Stimulated activated naive CD8-positive, alpha-beta T cell treated with anti-CD3 and anti-CD28 coated beads, Interleukin-15, Interleukin-2, amounts not matched to agents 100 U/mL and 50 U/mL, for 24 hours (primary cell): ENCODE data around the gene DUSP1.

Experiments
- ATAC-seq: fragments of 150-1000 bp; cut with Tn5 transposase; one replicate; pipeline ENCODE4 v1.10.0; 2021
- DNase-seq: peaks from one replicate; pipeline ENCODE4 v3.0.0; 2021

Gene DUSP1

DNA sequence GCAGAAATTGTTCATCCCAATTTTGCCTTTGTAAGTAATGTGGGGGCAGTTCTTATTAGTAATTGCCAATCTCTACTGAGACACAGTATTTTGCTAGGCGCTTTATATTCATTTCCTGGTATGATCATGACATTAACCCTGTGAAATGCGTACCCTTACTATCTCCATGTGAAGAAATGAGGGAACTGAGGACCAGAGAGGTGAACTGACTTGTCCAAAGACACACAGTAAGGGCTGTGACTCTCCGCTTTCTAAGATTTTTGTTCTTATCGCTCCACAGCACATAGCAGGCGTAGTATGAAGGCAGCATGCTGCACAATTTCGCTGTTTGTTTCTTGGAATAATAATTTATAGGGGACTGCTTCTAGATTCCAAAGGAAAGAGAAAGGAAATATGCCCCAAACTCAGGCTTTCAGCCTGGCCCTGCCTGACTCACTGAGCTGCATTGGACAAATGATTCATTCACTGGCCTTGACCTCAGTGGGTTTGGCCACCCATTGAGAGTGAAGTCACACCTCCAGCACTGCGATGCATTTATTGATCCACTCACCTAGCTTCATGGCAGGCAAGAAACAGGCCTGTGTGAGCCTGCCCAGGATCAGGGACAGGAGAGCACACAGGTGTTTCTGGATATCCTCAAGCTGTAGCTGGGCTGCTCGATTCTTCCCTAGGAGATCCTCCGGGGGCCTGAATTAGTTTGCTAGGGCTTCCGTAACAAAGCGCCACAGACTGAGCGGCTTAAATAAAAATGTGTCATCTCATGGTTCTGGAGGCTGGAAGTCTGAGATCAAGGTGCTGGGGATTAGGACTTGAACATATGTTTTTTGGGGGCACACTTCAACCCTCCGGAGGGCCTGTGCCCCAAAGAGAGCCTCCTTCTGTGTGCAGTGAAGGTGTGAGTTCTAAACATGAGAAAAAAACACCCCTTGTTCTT lies 7.2 kb upstream of the DUSP1 start:
- DNase-seq (peak; percentile 23), ATAC-seq (no peak)

DNA sequence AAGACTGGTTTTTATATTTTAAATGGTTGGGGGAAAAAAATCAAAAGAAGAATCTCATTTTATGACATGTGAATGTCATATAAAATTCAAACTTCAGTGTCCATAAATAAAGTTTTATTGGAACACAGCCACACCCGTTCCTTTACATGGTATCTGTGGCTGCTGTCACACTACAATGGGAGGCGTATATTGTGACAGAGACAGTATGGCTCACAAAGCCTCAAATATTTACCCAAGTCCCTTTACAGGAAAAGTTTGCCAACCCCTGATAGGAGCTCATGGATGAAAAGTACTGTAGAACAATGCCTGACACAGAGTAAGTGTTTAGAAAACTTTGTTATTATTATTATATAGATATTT lies 5.2 kb upstream of the DUSP1 start:
- ATAC-seq (no peak), DNase-seq (no peak)

DNA sequence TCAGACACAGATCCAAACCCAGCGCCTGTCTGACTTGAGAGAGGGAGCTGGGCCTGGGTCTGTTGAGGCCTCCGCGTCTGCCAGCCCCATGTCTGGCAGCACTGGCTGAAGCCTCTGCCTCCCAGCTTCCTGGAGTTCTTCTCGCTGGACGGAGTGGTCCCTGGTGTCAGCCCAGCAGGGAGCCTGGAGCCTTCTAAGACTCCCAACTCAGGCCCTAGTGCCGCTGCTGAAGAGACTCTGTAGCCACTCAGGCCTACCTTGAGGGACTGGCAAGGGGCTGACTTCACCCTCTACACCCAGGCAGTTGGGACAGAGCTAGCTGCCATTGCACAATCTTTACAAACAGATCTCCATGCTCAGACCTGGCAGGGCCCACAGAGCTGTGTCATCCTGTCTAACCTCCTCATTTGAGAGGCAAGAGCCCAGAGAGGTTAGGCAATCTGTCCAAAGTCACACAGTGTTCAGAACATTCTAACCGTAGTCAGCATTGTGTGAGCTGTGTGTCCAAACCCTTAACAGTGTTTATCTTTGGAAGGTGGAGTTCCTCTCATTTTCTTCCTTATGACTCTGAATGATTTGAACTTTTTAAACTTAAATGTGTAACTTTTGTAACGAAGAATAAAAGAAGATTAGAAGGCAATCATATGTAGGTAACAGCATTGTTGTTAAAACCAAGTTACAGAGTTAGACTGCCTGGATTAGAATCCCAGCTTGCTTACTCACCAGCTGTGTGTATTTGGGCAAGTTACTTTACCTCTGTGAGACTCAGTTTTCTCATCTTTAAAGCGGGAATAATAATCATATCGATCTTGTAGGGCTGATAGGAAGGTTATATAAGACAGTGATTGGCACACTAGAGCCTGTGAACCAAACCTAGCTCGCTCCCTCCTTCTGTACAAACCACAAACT lies 4.6 kb upstream of the DUSP1 start:
- ATAC-seq (no peak), DNase-seq (peak; percentile 21)

DNA sequence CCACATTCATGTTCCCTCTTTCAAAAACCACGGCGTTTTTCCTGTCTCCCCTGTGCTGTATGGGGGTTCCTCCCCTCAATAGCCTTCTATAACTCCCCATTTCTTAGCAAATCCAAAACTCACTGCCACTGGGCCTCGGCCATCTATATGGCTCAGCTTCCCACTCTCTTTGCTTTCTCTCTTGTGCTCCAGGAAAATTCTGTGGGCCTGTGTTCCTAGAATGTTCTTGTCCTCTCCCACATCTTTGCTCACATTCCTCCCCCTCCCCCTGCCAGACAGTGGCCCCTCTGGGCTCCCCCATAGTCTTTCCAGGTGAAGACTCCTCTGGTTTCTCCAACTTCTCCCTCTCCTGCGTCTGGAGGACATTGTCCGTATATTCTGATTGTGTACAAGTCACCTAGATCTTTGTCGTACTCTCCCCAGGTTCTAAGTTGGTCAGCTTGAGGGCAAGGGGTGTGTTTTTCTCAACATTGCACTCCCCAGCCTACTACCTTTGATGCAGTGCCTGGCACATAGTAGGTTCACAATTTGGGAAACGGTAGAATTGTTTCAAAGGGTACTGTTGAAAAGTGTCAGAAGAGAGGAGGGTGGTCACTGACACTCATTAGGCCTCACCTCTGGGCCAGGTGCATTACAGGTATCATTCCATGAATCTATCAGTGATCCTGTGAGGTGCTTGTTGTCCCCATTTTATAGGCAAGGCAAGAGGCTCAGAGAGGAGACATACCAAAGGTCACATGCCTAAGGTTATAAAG lies 3.7 kb upstream of the DUSP1 start:
- ATAC-seq (no peak), DNase-seq (no peak)

DNA sequence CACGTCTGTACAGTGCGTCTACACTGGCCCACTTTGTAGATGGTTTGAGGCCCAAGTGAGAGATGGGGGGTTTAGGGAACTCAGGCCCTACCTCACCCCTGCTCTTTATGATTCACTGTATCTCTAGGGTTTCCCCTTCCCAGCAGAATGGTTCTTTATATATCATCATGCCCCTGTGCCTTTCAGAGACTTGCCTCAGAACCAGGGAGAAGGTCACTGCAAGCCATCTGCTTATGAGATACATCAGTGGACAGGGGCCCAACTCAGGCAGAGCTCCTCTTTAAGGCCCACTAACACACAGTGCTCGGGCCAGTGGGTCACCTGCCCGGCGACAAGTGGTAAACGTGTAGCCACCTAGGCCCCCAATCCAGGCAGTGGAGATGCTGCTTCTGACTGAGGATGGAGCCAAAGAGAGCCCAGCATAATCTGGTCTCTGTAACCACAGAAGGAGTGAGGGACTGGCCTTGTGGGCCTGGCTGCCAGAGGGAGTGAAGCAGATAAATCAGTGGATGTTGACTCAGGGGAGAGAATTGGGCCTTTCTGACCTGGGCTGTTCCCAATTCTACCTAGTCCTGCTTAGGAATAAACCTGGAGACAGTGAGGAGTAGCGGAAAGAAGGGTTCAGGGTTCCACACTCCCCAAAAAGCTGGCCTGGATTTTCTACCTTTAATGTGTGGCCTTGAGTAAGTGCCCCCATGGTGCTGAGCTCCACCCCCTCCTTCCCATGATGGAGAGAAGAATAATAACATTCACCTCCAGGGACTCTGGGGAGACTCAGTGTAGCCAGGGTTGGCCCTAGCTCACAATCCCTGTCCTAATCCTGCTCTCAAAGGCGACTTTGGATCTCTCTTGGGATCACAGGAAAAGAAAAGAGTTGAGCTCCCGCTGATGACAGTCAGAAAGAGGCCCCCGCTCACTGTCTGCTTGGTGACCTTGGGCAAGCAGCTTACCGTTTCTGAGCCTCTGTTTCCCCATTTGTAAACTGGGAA lies 2.8 kb upstream of the DUSP1 start:
- peak; percentile 44 for ATAC-seq

DNA sequence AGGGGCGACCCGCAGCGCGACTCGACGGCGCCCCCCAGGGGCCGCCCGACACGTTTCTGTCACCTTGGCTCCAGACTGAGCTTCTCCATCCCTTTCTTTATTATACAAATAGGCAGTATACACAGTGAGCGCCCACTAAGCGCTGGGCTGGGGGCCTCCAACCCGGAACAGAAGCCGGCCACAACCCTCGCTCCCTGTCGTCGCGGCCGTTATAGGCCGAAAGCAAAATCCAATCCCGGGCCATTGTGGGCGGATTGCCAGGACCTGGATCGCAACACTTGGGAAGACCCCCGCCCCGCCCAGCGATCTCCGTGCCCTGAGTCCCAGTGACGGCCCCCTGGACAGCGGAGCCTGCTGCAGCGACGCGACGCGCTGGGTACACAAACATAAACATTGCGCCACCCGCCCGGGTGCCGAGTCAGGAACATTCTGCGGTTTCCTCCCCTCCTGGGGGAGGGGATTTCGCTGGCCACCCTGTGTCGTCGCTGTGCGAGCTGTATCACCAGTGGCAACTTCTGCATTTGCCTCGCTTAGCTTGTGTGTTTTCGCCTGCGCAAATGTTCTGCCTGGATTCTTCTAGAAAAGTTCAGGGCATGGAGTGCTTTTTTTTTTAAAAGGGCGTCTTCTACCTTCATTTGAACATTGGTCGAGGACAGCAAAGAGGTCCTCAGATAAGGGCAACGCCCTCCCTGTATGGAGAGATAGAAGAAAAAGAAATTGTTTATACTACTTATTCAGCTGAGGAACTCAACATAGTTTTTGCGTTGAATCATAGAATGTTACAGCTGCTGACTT lies 1.3 kb upstream of the DUSP1 start:
- ATAC-seq (peak; percentile 35), DNase-seq (peak; percentile 81)

More for the DNA sequence above, 2.8 kb upstream of the DUSP1 start:
- peak; percentile 28 for DNase-seq

DNA sequence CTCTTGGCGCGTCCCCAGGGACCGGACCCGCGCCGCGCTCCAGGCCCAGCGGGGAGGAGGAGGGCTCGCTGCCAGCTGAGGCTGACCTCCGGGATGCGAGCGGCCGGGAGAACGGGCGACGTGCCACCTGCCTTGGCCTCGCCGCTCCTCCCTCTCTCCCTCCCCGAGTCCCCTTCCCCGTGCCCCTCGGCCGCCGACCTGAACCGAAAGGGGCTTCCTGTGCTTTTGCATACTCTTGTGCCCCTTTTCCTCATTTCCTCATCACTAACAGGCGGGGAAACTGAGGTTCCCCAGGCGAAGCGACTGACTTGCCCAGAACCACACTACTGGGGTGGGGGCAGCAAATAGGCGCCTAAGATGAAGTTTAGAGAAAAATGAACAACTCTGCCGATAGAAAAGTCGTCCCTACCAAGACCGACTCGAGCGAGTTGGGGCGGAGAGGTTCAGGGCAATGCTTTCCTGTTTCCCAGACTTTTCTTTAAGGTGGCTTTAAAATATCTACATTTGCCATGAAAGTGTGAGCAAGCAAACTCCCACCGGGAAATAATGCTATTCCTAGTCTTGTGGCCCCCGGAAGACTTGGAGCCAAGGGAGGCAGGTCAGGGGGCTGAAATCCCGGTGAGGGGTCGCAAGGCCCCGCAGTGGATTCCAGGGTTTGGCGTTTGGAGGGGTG lies 580 bp upstream of the DUSP1 start:
- no peak for ATAC-seq
- no peak for DNase-seq

DNA sequence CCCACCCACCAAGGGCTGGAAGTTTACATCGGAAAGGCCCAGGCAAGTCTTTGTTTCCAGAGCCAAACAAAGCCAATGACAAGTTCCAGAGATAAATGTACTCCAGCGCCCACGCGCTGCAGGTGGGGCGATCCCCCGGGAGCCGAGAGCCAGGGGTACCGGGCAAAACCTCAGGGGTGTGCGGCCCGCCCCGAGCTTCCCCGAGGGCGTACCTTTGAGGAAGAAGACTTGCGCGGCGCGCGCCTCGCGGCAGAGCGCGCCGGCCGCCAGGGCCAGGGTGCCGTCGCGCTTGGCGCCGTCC lies 671 bp downstream of the DUSP1 start:
- DNase-seq = no peak
- ATAC-seq = no peak

DNA sequence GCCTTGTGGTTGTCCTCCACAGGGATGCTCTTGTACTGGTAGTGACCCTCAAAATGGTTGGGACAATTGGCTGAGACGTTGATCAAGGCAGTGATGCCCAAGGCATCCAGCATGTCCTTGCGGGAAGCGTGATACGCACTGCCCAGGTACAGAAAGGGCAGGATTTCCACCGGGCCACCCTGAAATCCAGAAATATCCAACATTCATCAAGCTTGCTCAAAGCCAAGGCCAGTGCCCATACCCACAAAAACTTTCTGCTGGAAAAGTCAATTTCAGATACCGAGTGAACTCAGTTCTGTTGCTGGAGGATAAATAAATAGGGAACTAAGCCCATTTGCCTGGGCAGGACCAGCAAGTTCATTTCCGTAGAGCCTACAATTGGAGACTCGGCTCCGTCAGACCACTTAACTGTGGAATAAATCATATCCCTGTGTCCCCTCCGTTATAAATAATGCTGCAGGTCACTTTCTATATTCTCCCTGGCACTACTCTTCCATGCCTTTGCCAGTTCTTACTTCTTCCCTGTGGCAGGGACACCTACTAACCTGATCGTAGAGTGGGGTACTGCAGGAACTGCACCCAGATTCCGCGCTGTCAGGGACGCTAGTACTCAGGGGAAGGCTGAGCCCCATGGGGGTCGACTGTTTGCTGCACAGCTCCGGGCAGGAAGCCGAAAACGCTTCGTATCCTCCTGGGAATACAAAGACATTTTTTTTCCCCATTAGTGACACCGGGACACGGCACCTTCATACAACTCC lies 1.2 kb downstream of the DUSP1 start:
- ATAC-seq (no peak), DNase-seq (peak; percentile 33)

DNA sequence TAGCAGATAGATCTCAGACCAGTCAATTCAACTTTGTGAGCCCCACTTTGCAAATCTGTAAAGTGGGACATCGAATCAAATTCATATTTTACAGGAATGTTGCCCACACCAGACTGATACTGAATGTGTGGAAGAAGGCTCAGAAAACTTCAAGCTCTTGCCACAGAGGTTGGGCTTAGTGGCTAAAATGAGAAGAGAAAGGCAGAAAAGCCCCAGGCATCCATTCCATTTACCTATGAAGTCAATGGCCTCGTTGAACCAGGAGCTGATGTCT lies 1.7 kb downstream of the DUSP1 start:
- no peak for ATAC-seq
- DNase-seq = no peak

DNA sequence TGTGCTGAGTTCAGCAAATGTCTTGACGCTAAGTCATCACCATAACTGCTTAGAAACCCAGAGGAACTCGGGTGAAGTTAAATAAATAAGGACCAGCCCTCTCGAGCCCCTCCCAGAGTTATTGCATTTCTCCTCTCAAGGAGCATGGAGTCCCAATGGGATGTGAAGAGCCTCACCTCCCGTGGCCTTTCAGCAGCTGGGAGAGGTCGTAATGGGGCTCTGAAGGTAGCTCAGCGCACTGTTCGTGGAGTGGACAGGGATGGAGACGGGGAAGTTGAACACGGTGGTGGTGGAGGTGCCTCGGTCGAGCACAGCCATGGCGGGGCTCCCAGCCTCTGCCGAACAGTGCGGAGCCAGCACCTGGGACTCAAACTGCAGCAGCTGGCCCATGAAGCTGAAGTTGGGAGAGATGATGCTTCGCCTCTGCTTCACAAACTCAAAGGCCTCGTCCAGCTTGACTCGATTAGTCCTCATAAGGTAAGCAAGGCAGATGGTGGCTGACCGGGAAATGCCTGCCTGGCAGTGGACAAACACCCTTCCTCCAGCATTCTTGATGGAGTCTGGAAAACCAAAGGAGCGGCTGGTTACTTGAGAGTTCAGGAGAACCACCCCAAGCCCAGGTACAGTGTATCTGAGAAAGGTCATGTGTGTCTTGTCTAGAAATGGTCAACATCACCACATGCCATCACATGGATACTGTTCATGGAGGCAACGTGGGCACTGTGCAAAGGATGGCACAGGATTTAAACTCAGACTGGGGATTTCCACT lies 2.2 kb downstream of the DUSP1 start:
- DNase-seq = no peak

DNA sequence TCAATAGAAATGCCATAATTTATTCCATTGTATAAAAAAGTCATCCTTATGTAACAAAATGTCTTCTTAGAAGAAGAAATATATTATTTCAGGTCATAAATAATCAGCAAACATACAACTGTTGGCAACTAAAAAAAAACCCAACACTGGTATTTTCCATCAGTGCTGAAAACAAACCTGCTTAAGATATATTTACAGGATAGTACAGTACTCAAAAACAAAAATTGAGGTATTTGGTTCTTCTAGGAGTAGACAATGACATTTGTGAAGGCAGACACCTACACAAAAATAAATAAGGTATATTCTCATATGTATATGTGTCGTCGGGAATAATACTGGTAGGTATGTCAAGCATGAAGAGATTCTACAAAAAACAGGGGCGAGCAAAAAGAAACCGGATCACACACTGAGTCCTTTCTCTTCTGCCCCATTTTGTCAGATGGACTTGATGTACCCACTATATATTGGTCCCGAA lies 2.9 kb downstream of the DUSP1 start:
- no peak for ATAC-seq
- DNase-seq = no peak

More for the DNA sequence above, 2.2 kb downstream of the DUSP1 start:
- ATAC-seq = no peak

DNA sequence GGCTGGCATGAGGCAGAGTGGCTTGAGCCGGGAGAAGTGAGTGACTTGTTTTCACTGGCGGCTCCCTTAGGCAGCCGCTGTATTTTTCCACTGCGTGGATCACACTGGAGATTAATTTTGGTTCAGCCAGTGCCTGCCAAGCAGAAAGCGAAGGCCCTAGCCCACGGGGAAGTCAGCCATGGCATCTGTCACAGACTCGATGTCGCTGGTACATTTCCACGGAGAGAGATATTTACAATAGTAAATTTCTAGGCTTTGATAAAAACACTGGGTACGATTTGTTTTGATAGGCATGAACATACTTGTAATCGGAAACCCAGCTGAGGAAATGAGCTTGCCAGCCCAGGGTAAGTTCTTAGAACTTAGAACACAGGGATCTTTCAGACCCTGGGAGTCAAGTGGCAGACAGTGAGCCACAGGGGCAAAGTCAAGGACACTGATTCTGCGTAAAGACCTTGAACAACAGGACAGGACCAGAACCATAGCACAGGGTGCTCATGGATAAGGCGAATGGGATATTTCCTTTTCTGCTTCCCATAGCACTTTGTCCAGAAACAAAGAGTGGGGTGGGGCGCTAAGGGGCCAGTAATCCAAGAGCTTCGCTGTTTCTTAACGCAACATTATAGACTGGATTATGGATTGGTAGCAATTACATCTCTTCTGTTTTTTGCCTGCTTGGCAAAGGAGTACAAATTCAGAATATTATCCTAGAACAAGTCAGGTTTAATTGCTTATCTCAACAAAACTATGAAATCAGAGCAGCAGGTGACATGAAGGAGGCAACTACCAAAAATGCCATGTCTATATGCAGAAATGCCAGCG lies 4.5 kb downstream of the DUSP1 start:
- DNase-seq (no peak), ATAC-seq (no peak)

DNA sequence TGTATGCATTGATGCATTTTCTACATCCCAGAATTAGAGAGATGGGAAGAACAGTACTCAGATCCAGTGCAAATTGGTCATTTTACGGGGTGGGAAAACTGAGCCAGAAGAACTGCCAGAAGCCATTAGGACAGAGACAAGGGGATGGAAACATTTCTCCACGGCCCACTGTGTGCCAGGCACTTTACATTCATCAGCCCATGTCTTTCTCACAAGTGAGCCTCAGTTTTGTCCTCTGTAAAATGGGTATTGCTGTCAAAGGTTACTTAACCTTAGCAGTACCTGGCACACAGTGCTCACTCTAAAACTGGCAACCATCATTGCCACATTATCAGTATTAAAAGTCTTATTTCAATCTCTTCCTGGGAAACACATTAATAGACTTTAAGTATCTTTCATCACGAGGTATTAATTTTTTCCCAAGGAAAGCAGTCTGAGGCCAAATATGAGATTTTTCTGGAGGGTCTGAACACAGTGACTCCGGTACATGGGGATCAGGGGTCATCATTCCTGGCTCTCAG lies 5.2 kb downstream of the DUSP1 start:
- ATAC-seq (no peak), DNase-seq (no peak)

DNA sequence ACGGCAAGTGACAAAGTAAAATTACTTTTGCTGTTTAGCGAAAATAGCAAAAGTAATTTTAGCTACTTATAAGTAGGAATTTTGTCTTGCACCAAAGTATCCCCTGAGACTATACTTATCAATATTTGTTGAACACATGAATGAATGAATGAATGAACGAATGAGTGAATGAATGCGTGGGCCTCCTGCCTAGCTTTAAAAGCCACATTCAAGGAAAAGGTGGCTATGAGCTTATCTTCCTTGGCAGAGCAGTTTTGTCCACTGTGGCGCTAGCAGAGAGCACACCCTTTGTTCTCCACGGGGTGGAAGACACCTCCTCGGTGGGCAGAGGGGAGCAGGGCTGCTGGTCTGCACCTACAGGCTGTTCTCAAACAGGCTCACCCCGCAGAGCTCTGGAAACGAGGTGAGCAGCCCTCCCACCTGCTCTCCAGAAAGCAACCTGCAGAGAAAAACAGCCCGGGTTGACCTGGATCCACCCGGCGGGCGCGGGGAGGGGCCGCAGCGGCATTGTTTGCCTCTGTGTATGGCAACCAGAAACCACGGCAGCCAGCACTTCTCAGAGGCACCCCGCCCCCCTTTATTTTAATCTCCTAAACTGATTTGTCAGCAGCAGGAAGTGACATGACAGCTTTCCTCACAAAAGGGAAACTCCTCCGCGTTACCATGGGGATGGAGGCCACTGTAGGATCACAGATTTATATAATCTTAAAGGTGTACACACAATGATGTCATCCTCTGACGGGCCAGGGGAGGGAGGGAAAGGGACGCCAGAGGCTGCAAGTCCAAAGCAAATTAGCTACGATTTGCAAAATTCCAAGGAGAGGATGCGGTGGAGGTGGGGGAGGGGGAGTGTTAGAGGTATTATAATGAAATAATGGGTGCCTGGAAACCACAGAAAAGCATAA lies 5.9 kb downstream of the DUSP1 start:
- DNase-seq (peak; percentile 89), ATAC-seq (peak; percentile 94)

DNA sequence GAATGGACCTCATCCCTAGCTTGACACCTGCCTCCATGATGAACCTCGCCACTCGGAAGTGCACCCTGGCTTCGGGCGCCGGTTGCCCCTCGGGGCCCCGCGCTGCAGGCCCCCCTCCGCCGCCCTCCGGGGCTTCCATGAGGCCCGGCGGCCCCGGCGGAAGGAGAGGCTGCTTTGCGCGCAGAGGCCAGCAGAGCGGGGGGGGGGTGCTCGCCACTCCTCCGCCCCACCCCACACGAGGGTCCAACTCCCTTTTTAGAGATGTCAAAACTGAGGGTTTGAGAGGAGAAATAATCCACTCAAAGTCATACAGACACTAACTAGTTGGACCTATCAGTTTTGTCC lies 7.9 kb downstream of the DUSP1 start:
- no peak for ATAC-seq
- DNase-seq = no peak
